Osteocyte (in vitro differentiated cells): Measurements from ENCODE around the gene ACSS1. TPM values are rescaled to one million over a fixed set of nuclear protein-coding genes. Genes with fewer than 3 reads are reported as not detected.

Source experiments
- DNase-seq: peaks from one replicate; pipeline ENCODE4 v3.0.0; 2021; ENCODE audit warnings: mixed read lengths; ENCODE audit not compliant: unreplicated experiment; ENCODE audit errors: extremely low spot score
- H3K27ac Mint-ChIP-seq: one replicate; pipeline ENCODE4 v1.8.0; 2021; ENCODE audit warnings: mild to moderate bottlenecking, mixed read lengths; ENCODE audit not compliant: unreplicated experiment
- H3K27me3 Mint-ChIP-seq: one replicate; pipeline ENCODE4 v1.8.0; 2021; ENCODE audit warnings: mixed read lengths; ENCODE audit not compliant: unreplicated experiment
- H3K36me3 Mint-ChIP-seq: one replicate; pipeline ENCODE4 v1.8.0; 2021; ENCODE audit warnings: mixed read lengths; ENCODE audit not compliant: unreplicated experiment
- H3K4me1 Mint-ChIP-seq: one replicate; pipeline ENCODE4 v1.8.0; 2021; ENCODE audit warnings: mixed read lengths; ENCODE audit not compliant: unreplicated experiment
- H3K4me3 Mint-ChIP-seq: one replicate; pipeline ENCODE4 v1.8.0; 2021; ENCODE audit warnings: mild to moderate bottlenecking, moderate library complexity, mixed read lengths; ENCODE audit not compliant: unreplicated experiment
- H3K9me3 Mint-ChIP-seq: one replicate; pipeline ENCODE4 v1.8.0; 2021; ENCODE audit warnings: mixed read lengths; ENCODE audit not compliant: unreplicated experiment
- total RNA-seq: library from RNA; stranded (reverse); gene quantifications from 2 replicates; pipeline ENCODE4 v1.2.1, GENCODE V29; 2021
- TF ChIP-seq, protein P1 (sequence below): fragments of 200-600 bp; sonication (generic); IDR thresholded peaks from 2 replicates; pipeline ENCODE4 v1.5.0; 2021; ENCODE audit warnings: antibody characterized with exemption, mild to moderate bottlenecking, moderate library complexity

The ACSS1 gene
- total RNA-seq, 1 donor from 2014 or later: 8.2 TPM

DNA sequence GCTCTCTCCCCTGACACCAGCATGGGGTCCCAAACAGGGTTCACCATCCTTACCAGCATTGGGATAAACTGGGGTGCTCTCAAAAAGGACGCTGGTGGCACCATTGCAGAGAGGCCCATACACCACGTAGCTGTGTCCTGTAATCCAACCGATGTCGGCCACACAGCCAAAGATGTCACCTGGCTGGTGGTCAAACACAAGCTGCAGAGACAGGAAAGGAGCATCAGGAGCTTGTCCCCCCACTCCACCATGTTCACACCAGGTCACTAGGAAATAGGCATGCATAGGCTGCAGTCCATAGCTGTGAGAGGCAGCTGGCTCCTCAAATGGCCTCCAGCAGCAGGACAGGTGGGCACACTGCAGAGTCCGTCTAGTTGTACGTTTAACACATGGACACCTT is 36.6 kb downstream of the ACSS1 start:
- Mint-ChIP-seq H3K27ac (no peak overlapping the region), H3K36me3 (no peaks in the 10 kb centered on the region), H3K4me3 (no peak overlapping the region), H3K27me3 (no peaks in the 10 kb centered on the region), H3K4me1 (no peaks in the 10 kb centered on the region), H3K9me3 (no peaks in the 10 kb centered on the region)
- TF ChIP-seq, protein P1, sequence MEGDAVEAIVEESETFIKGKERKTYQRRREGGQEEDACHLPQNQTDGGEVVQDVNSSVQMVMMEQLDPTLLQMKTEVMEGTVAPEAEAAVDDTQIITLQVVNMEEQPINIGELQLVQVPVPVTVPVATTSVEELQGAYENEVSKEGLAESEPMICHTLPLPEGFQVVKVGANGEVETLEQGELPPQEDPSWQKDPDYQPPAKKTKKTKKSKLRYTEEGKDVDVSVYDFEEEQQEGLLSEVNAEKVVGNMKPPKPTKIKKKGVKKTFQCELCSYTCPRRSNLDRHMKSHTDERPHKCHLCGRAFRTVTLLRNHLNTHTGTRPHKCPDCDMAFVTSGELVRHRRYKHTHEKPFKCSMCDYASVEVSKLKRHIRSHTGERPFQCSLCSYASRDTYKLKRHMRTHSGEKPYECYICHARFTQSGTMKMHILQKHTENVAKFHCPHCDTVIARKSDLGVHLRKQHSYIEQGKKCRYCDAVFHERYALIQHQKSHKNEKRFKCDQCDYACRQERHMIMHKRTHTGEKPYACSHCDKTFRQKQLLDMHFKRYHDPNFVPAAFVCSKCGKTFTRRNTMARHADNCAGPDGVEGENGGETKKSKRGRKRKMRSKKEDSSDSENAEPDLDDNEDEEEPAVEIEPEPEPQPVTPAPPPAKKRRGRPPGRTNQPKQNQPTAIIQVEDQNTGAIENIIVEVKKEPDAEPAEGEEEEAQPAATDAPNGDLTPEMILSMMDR: no peak
- no peak for DNase-seq

- Mint-ChIP-seq H3K9me3 (no peaks in the 10 kb centered on the region), H3K36me3 (no peaks in the 10 kb centered on the region), H3K4me3 (no peak overlapping the region), H3K27ac (no peak overlapping the region), H3K27me3 (no peaks in the 10 kb centered on the region), H3K4me1 (no peaks in the 10 kb centered on the region)
- no peak for DNase-seq
- TF ChIP-seq, protein P1: no peak
Observed at GRCh38 chr20:25020901-25021301, 37.0 kb downstream of the ACSS1 start.

DNA sequence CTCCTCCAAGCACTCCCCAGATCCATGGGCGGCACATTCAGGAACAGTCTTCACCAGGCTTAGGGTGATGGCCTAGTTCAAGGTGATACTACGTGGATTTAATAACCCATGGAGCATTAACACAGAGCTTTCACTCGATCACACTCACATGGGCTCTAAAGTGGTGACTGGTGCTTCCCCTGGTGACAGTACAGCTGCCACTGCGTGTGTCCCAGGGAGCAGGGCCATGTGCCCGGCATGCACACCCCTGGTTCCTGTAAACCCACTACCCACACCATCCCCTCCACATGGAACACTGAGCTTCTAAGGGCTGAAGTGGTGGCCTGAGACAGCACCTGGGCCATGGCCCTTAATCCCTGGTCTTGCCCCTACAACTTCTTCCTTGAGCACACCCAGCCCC is 37.6 kb downstream of the ACSS1 start:
- H3K4me1 Mint-ChIP-seq: no peaks in the 10 kb centered on the region
- TF ChIP-seq, protein P1: no peak
- H3K27ac Mint-ChIP-seq: no peak overlapping the region
- no peaks in the 10 kb centered on the region for H3K27me3 Mint-ChIP-seq
- H3K9me3 Mint-ChIP-seq: no peaks in the 10 kb centered on the region
- H3K36me3 Mint-ChIP-seq: no peaks in the 10 kb centered on the region
- DNase-seq: no peak
- H3K4me3 Mint-ChIP-seq: no peak overlapping the region

DNA sequence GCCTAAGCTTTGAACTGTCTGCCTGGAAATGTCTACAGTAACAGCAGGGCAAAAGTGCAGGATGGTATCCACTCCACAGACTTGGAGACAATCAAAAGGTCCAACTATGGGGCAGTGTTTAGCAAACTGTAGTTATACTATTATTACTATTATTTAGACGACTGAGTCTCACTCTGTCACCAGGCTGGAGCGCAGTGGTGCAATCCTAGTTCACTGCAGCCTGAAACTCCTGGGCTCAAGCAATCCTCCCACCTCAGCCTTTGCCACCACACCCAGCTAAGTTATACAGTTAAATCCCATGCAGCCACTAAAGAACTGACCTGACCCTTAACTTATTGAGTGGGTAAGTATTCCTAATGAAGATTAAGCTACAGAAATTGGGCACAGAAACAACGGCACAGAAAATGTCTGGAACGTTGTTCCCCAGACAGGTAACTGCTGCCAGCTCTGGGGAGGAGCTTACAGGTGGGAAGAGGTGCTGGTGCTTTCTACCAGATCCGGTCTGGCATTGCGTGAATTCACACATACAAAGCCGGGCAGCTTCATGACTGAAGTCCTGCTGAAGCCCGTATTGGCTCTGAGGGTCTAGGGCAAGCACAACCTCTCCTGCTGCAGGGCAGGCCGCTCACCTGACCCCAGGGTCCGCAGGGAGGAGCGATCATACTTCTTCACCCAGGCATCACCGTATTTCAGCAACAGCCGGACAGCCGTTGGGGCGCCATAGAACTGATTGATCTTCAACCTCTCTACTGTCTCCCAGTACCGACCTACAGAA is 38.4 kb downstream of the ACSS1 start:
- Mint-ChIP-seq H3K36me3 (no peaks in the 10 kb centered on the region), H3K9me3 (no peaks in the 10 kb centered on the region), H3K4me3 (no peak overlapping the region), H3K4me1 (no peaks in the 10 kb centered on the region), H3K27me3 (no peaks in the 10 kb centered on the region), H3K27ac (no peak overlapping the region)
- TF ChIP-seq, protein P1: no peak
- DNase-seq: no peak

DNA sequence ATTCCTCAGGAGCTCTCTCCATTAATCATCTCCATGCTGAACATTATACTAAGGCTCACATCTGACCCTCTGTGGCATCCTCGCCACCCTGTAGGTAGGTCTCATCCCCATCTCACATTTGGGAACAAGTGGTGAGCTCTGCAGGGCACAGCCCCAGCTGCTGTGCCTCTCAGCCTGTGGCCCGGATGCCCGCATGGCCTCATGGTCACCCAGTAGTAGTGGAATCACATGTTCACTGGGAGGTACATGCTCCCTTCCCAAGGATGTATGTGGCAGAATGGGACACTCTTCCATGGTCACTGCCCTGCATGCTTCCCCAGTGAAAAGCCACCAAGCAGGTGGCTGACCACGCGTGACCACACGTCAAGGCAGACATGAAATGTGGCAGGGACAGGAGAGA is 39.1 kb downstream of the ACSS1 start:
- TF ChIP-seq, protein P1: no peak
- Mint-ChIP-seq H3K27ac (no peak overlapping the region), H3K4me1 (no peaks in the 10 kb centered on the region), H3K9me3 (no peaks in the 10 kb centered on the region), H3K36me3 (no peaks in the 10 kb centered on the region), H3K27me3 (no peaks in the 10 kb centered on the region), H3K4me3 (no peak overlapping the region)
- no peak for DNase-seq
